Astrocyte (in vitro differentiated cells and primary cell): ENCODE measurements around the gene COL11A2. TPM values are rescaled to one million over a fixed set of nuclear protein-coding genes. Genes with fewer than 3 reads are reported as not detected.
A peak's percentile ranks its signal among the peaks of the same experiment; 100 is the strongest.

Experiments used
- DNase-seq: peaks from one replicate; pipeline ENCODE4 v3.0.0-alpha.2; 2010; ENCODE audit warnings: low read depth
- FAIRE-seq: peaks from 2 replicates; lab custom pipeline; 2011; peaks lifted over from hg19 to GRCh38; lab: Jason Lieb, UNC
- H2AFZ ChIP-seq: 2 replicates; pipeline ENCODE4 v1.6.0; 2012; ENCODE audit warnings: low read depth, low read length, inconsistent platforms
- H3K27ac ChIP-seq: 2 replicates; pipeline ENCODE4 v1.5.1; 2011; ENCODE audit warnings: low read depth, low read length, inconsistent platforms
- H3K27me3 ChIP-seq: 2 replicates; pipeline ENCODE4 v1.6.0; 2011; ENCODE audit warnings: low read length, inconsistent platforms; ENCODE audit not compliant: insufficient read depth
- H3K36me3 ChIP-seq: 2 replicates; pipeline ENCODE4 v1.5.1; 2011; ENCODE audit warnings: low read length, inconsistent platforms; ENCODE audit not compliant: insufficient read depth
- H3K4me1 ChIP-seq: 2 replicates; pipeline ENCODE4 v1.5.1; 2011; ENCODE audit warnings: low read length, inconsistent platforms; ENCODE audit not compliant: insufficient read depth
- H3K4me2 ChIP-seq: 2 replicates; pipeline ENCODE4 v1.6.0; 2012; ENCODE audit warnings: low read length, inconsistent platforms
- H3K4me3 ChIP-seq: 2 replicates; pipeline ENCODE4 v1.5.1; 2011; ENCODE audit warnings: low read depth, mild to moderate bottlenecking, low read length, inconsistent platforms; ENCODE audit not compliant: insufficient read depth
- H3K79me2 ChIP-seq: 2 replicates; pipeline ENCODE4 v1.6.0; 2012; ENCODE audit warnings: mild to moderate bottlenecking, low read length, inconsistent platforms; ENCODE audit not compliant: insufficient read depth
- H3K9ac ChIP-seq: 2 replicates; pipeline ENCODE4 v1.6.0; 2012; ENCODE audit warnings: mild to moderate bottlenecking, low read length, inconsistent platforms
- H3K9me3 ChIP-seq: 2 replicates; pipeline ENCODE4 v1.5.1; 2012; ENCODE audit warnings: low read depth, mild to moderate bottlenecking, low read length, inconsistent platforms; ENCODE audit not compliant: insufficient read depth
- H4K20me1 ChIP-seq: 2 replicates; pipeline ENCODE4 v1.6.0; 2012; ENCODE audit warnings: low read length, inconsistent platforms; ENCODE audit not compliant: insufficient read depth
- H3K27ac Mint-ChIP-seq: one replicate; pipeline ENCODE4 v1.8.0; 2021; ENCODE audit warnings: mild to moderate bottlenecking, mixed read lengths; ENCODE audit not compliant: unreplicated experiment
- H3K27me3 Mint-ChIP-seq: one replicate; pipeline ENCODE4 v1.8.0; 2021; ENCODE audit warnings: low read depth, mixed read lengths; ENCODE audit not compliant: unreplicated experiment
- H3K36me3 Mint-ChIP-seq: one replicate; pipeline ENCODE4 v1.8.0; 2021; ENCODE audit warnings: low read depth, mixed read lengths; ENCODE audit not compliant: unreplicated experiment
- H3K4me1 Mint-ChIP-seq: one replicate; pipeline ENCODE4 v1.8.0; 2021; ENCODE audit warnings: low read depth, mixed read lengths; ENCODE audit not compliant: unreplicated experiment
- H3K4me3 Mint-ChIP-seq: one replicate; pipeline ENCODE4 v1.8.0; 2021; ENCODE audit warnings: mild to moderate bottlenecking, moderate library complexity, mixed read lengths; ENCODE audit not compliant: unreplicated experiment
- H3K9me3 Mint-ChIP-seq: one replicate; pipeline ENCODE4 v1.8.0; 2021; ENCODE audit warnings: mild to moderate bottlenecking, mixed read lengths; ENCODE audit not compliant: unreplicated experiment
- CTCF ChIP-seq: IDR thresholded peaks from 2 replicates; pipeline ENCODE4 v1.5.1; 2011; ENCODE audit warnings: low read depth, mild to moderate bottlenecking, inconsistent platforms, low read length, moderate library complexity; ENCODE audit not compliant: insufficient read depth
- EZH2 ChIP-seq: IDR thresholded peaks from 2 replicates; pipeline ENCODE4 v1.6.1; 2012; ENCODE audit warnings: mild to moderate bottlenecking, low read length, inconsistent platforms; ENCODE audit not compliant: insufficient read depth
- microRNA-seq: library from miRNA; unstranded; fragments of <30 nt; microRNA quantifications from one replicate; pipeline ENCODE4 v1.2.0, GENCODE V29; 2020
- total RNA-seq: library from RNA; stranded (reverse); gene quantifications from 2 replicates; pipeline ENCODE4 v1.2.1, GENCODE V29; 2021

The COL11A2 gene
- total RNA-seq, 1 donor from 2014 or later, result 1.3 TPM

GRCh38 chr6:33113755-33114154, 78.5 kb downstream of the COL11A2 start:
- no peak for DNase-seq
- Mint-ChIP-seq H3K4me3 (no peak overlapping the region), H3K27me3 (peaks cover 68% of the 10 kb centered on the region), H3K9me3 (no peaks in the 10 kb centered on the region), H3K4me1 (peaks cover 12% of the 10 kb centered on the region), H3K27ac (no peak overlapping the region), H3K36me3 (no peaks in the 10 kb centered on the region)
- peaks cover 51% of the 10 kb centered on the region for H3K27me3 ChIP-seq
- H3K79me2 ChIP-seq, result no peaks in the 10 kb centered on the region
- no peaks in the 10 kb centered on the region for H3K4me1 ChIP-seq
- H4K20me1 ChIP-seq, result no peaks in the 10 kb centered on the region
- H3K4me3 ChIP-seq, result no peak overlapping the region
- H3K9ac ChIP-seq, result no peak overlapping the region
- no peak overlapping the region for H3K4me2 ChIP-seq
- H2AFZ ChIP-seq, result no peak overlapping the region
- no peak overlapping the region for H3K27ac ChIP-seq
- no peak for FAIRE-seq
- no peaks in the 10 kb centered on the region for H3K36me3 ChIP-seq
- TF ChIP-seq EZH2, result no peak
- no peak for TF ChIP-seq CTCF
- no peaks in the 10 kb centered on the region for H3K9me3 ChIP-seq

Small RNAs within 50 kb of the gene (microRNA-seq; reads per million reads assigned to microRNA genes)
- gene MIR219A1, result 8.8 reads per million, percentile 32 among the genes with 10 or more reads in this experiment

Other genes starting within 250 kb of the COL11A2 start
- gene HLA-DMA, start 239.4 kb downstream of the COL11A2 start, total RNA-seq, result 5.2 and 8.1 TPM in 2 replicates
- 213 and 234 TPM in 2 replicates for gene BRD2, start 223.9 kb downstream of the COL11A2 start, total RNA-seq
- gene HLA-DOA, start 182.9 kb downstream of the COL11A2 start, total RNA-seq, result 0.48 and 0.89 TPM in 2 replicates
- 0.50 and 1.7 TPM in 2 replicates for gene HLA-DPA1, start 118.8 kb downstream of the COL11A2 start, total RNA-seq
- 2.7 and 3.4 TPM in 2 replicates for gene HLA-DPB1, start 116.5 kb downstream of the COL11A2 start, total RNA-seq
- 34.0 and 39.4 TPM in 2 replicates for gene RXRB, start 8.2 kb upstream of the COL11A2 start, total RNA-seq
- gene SLC39A7, start 8.4 kb upstream of the COL11A2 start, total RNA-seq, result 150 and 164 TPM in 2 replicates
- gene HSD17B8, start 12.2 kb upstream of the COL11A2 start, total RNA-seq, result 2.1 and 2.6 TPM in 2 replicates
- gene RING1, start 16.0 kb upstream of the COL11A2 start, total RNA-seq, result 30.8 and 31.1 TPM in 2 replicates
- 29.9 and 30.6 TPM in 2 replicates for gene VPS52, start 79.4 kb upstream of the COL11A2 start, total RNA-seq
- 1,911 and 2,061 TPM in 2 replicates for gene RPS18, start 79.6 kb upstream of the COL11A2 start, total RNA-seq
- 1.5 and 1.8 TPM in 2 replicates for gene B3GALT4, start 84.7 kb upstream of the COL11A2 start, total RNA-seq
- gene WDR46, start 96.8 kb upstream of the COL11A2 start, total RNA-seq, result 59.7 and 63.7 TPM in 2 replicates
- 54.8 and 56.7 TPM in 2 replicates for gene PFDN6, start 97.1 kb upstream of the COL11A2 start, total RNA-seq
- 36.5 and 38.9 TPM in 2 replicates for gene RGL2, start 106.5 kb upstream of the COL11A2 start, total RNA-seq
- 128 and 152 TPM in 2 replicates for gene TAPBP, start 121.6 kb upstream of the COL11A2 start, total RNA-seq
- 13.1 and 17.3 TPM in 2 replicates for gene ZBTB22, start 125.3 kb upstream of the COL11A2 start, total RNA-seq
- 28.6 and 32.0 TPM in 2 replicates for gene DAXX, start 130.5 kb upstream of the COL11A2 start, total RNA-seq
- 2.9 and 4.2 TPM in 2 replicates for gene KIFC1, start 199.4 kb upstream of the COL11A2 start, total RNA-seq
- gene PHF1, start 218.5 kb upstream of the COL11A2 start, total RNA-seq, result 29.7 and 34.3 TPM in 2 replicates
- 232 and 256 TPM in 2 replicates for gene CUTA, start 225.6 kb upstream of the COL11A2 start, total RNA-seq
- gene SYNGAP1, start 227.6 kb upstream of the COL11A2 start, total RNA-seq, result 34.5 and 36.1 TPM in 2 replicates